Dermis lymphatic vessel endothelial cell (primary cell): ENCODE results near the gene MTA1. TPM values are rescaled to one million over a fixed set of nuclear protein-coding genes. Genes with fewer than 3 reads are reported as not detected.

Experiments used
- total RNA-seq: library from RNA; depleted of rRNA; stranded (reverse); fragments of >200 nt; gene quantifications from 2 replicates; pipeline ENCODE4 v1.2.1, GENCODE V29; 2014

Gene MTA1
- 19.9 and 26.9 TPM in 2 replicates for total RNA-seq

DNA sequence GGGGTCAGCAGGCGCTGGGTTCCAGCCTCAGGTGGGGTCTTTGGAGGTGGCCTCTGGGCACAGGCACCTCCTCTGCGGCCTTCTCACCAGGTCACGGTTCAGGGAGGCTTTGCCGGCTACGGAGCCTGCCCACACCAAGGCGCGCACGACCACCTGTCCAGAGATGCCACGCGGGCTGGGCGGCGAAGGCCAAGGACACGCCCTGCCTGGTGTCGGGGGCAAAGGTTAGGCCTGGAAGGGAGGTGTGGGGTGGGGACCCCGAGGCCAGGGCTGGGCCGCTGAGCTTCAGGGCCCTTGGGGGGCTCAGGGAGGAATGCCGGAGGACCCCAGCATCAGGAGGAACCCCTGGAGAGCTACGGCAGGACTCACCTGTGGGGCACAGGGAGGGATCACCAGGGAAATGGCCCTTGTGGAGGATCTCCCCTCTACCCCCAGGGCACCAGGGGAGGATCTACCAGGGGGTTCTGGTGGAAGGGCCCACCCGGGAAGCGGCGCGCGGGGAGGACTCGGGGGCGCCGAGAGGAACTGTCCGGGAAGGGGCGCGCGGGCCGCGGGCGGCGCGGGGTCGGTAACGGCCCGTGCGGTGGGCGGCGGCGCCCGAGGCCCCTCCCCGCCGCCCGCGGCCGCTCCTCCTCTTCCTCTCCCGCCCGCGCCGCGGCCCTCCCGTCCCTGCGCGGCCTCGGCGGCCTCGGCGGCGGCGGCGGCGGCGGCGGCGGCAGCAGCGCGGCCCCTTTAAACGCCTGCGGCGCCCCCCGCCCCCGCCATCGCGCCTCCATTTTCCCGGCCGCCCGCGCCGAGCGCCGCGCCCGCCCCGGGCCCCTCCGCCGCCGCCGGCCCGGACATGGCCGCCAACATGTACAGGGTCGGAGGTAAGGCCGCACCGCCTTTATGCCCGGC, at the start of gene MTA1:
Gene MTA1, plus strand, starts transcription at position 633 of the 897 bp plus-strand sequence. Its CDS starts 209 bp downstream, at position 842.

GRCh38 chr14:105398044-105398725, 21.4 kb upstream of the MTA1 start, which contains the start of gene TEX22:
Gene TEX22 (plus strand): TSS chr14:105398538. CDS start chr14:105399341, 803 bp downstream.

GRCh38 chr14:105474483-105475268, 55.0 kb downstream of the MTA1 start, which contains the start of gene CRIP2:
Gene CRIP2 (plus strand): TSS chr14:105474821. CDS start chr14:105474863, 42 bp downstream.

DNA sequence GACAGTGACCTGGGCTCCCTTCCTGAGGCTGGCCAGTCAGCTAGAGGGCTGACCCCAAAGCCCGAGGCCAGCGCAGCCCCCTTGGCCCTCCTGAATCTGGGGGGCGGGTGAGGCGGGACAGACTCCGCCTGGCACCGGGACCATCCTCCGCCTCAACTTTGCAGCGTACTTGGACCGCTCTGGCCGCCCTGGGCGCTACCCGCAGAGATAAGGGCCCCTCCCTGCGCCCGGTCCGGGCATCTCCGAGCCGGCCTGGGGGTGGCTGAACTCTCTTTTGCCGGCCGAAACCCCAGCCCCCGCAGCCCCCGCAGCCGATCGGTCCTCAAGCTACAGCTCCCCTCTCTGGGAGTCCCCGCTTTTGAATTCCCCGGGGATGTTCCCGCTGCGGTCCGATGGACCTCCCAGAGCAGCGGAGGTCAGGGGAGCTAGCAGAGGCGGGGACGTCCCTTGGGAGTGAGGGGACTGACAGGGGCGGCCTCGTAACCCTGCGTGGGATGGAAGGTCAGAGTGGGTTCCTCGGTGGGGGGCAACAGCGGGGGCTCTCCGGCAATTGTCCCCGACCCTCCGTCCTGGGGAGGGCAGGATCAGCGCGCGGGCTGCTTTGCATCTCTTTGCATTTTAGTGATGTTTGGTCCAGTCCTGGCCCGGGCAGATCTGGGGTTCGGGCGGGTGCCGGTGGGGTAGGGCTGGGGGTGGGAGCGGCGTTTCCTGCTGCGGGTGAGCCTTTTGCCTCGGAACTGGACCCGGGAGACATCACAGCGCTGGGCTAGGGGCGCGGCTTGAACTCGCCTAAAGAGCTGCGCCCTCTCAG, 66.7 kb downstream of the MTA1 start, which contains the start of gene CRIP1:
Gene CRIP1, plus strand, starts transcription at position 724 of the 811 bp plus-strand sequence. CDS start 374 bp downstream, outside the sequence.

GRCh38 chr14:105490572-105491365, 71.1 kb downstream of the MTA1 start, which contains the start of gene TEDC1:
Gene TEDC1 (plus strand): TSS chr14:105491246. CDS start chr14:105491376, 130 bp downstream.

Other genes with a start within 250 kb of the MTA1 start
- 78.3 and 80.1 TPM in 2 replicates for gene NUDT14, start 238.5 kb upstream of the MTA1 start, total RNA-seq
- gene BTBD6, start 171.3 kb upstream of the MTA1 start, total RNA-seq = 36.4 and 45.5 TPM in 2 replicates
- gene BRF1, start 118.8 kb upstream of the MTA1 start, total RNA-seq = 24.4 and 28.6 TPM in 2 replicates
- gene PACS2, start 105.1 kb upstream of the MTA1 start, total RNA-seq = 37.6 and 37.7 TPM in 2 replicates
- under 0.01 and 0.09 TPM in 2 replicates for gene TEX22, start 21.3 kb upstream of the MTA1 start, total RNA-seq
- 115 and 150 TPM in 2 replicates for gene CRIP2, start 55.0 kb downstream of the MTA1 start, total RNA-seq
- 0.54 and 0.86 TPM in 2 replicates for gene CRIP1, start 67.1 kb downstream of the MTA1 start, total RNA-seq
- gene TEDC1, start 71.4 kb downstream of the MTA1 start, total RNA-seq = 3.1 and 4.1 TPM in 2 replicates
- 4.4 and 5.9 TPM in 2 replicates for gene TMEM121, start 106.8 kb downstream of the MTA1 start, total RNA-seq